HG02610 (cell line): ENCODE results near the gene DOK3.
A peak's percentile ranks its signal among the peaks of the same experiment; 100 is the strongest.
"Not testable (repeated sequence)": the region's sequence is repeated elsewhere in the genome, so short reads cannot be mapped to it uniquely, and the experiment has no call there.

Experiments used
- ATAC-seq: cut with Tn5 transposase; IDR thresholded peaks from one replicate; pipeline ENCODE4 v1.9.1; 2021; ENCODE audit warnings: mild to moderate bottlenecking, moderate library complexity; ENCODE audit not compliant: unreplicated experiment

Gene DOK3

GRCh38 chr5:177498013-177498787 lies 11.4 kb downstream of the DOK3 start:
- ATAC-seq, result no peak

GRCh38 chr5:177497292-177498012 lies 12.2 kb downstream of the DOK3 start, which contains the start of gene PDLIM7:
Gene PDLIM7 (minus strand): TSS chr5:177497604. CDS start chr5:177496512, 1,092 bp downstream.
- peak; percentile 74 for ATAC-seq

- ATAC-seq, result no peak
Measured at GRCh38 chr5:177496727-177497291, 12.8 kb downstream of the DOK3 start.

DNA sequence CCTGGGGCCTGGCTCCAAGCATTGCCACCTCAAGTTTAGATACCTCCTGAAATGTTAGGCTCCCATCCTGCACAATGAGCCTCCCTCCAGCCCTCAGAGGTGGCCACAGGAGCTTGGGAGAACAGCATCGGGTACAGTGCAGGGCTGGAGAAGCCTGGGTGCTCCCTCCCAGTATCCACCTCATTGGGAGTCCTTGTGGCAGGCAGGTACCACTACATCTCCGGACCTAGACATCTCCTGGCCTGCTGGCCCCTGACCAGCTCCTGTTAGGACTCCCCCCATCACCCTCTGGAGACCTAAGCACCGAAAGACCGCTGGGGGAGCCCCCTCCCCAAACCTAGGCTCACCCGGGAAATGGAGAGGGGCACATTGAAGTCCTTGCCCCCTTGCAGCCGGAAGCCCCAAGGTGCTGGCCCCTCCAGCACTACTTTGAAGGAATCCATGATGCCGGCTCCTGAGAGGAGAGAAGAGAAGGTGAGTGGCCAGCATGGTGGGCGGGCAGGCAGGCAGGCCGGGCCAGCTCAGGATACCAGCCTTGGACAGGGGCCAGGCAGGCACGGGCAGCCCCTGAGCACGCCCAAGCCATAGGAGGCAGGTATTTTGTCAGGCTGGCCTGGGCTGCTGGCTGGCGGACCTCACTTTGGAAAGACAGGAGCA lies 13.4 kb downstream of the DOK3 start:
- no peak for ATAC-seq

- no peak for ATAC-seq
Measured at GRCh38 chr5:177495243-177496060, 14.2 kb downstream of the DOK3 start.

- ATAC-seq, result no peak
Measured at GRCh38 chr5:177494346-177495195, 15.1 kb downstream of the DOK3 start.

DNA sequence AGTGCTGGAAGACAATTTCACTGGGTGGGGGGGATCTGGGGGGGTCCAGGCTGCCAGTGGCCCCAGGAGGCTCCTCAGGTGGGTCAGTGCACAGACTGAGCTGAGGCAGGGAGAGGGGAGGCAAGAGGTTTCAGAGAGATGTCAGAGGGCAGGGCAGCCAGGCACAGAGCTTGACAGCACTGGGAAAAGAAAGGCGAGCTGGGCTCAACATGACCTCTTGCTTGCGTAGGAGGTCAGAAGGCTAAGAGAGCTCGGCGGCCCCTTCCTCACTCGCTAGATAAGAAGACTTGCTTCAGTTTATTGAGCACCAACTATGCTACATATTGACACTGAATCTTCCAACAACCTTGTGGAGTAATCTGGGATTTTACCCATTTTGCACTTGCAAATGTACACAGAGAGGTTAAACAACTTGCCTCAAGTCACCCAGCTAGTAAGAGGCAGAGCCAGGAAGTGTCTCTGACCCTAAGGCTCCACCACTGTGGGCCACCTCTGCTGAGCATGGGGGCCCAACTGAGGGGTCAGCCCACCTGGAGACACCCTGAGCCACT lies 15.8 kb downstream of the DOK3 start:
- ATAC-seq, result no peak

DNA sequence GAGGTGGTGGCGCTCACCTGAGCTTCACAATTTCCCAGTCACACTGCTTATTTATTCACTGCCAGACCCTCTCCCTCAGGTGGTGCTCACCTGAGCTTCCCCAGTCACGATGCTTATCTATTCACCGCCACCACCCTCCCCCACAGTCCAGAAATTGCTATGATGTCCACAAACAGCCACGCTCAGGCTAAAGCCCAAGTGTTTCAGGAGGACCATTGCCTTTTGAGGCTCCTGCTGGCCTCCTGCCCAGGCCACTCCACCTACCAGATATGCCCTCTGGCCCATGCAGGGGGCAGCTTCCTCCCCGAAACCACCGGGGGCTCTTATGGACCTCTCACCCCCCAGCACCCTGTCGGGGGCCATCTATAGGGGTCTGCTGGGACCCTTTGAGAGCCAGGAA lies 16.8 kb downstream of the DOK3 start:
- no peak for ATAC-seq

GRCh38 chr5:177491983-177492746 lies 17.5 kb downstream of the DOK3 start:
- ATAC-seq, result no peak

DNA sequence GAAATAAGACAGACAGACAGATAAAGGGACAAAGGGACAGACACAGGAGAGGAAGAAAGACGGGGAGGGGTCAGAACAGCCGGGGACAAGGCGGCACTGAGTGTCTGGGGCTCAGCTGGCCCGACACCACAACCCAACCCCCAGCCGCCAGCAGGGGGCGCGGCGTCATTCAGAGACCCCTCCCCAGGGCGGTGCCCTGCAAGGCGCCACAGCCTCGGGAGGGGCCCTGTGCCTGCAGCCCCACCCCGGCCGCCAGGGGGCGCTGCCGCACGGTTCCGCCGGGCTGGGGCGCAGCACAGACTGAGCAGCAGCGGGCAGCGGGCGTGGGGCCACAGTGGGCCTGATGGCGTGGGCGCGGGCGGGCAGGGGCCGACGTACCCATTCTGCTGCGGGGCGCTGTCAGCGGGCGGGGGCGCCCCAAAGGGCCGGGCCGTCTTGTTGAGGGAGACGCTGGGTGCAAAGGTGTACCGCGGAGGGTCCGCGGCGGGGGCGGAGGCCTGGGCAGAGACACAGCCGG lies 18.1 kb downstream of the DOK3 start:
- no peak for ATAC-seq

- ATAC-seq, result no peak
Measured at GRCh38 chr5:177490992-177491391, 18.6 kb downstream of the DOK3 start.

DNA sequence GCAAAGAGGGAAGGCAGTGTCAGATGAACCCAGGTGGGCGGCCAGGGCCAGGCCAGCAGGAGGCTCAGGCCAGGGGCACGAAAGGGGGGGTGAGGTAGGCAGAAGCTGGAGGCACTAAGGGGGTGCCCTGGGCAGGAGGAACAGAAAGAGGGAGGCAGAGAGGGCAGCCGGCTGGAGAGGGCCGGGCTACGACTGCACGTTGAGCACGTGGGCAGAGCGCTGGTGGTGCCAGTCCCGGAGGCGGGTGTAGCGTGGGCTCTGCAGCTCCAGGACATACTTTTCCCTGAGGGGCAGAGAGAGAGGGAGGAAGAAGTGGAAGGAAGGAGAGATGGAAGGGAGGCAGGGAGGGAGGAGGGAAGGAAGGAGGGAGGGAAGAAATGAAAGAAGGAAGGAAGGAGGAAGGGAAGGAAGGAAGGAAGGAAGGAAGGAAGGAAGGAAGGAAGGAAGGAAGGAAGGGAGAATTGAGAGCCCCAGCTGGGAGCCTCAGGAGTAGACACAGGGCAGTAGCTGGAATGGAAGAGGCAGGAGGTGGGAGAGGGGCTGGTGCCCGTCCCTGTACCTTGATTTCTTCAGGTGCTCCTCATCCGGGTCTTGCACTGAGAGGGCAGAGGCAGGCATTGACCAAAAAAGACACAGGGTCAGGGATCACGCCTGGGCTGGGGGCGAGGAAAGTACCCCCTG lies 19.2 kb downstream of the DOK3 start:
- ATAC-seq, result no peak

DNA sequence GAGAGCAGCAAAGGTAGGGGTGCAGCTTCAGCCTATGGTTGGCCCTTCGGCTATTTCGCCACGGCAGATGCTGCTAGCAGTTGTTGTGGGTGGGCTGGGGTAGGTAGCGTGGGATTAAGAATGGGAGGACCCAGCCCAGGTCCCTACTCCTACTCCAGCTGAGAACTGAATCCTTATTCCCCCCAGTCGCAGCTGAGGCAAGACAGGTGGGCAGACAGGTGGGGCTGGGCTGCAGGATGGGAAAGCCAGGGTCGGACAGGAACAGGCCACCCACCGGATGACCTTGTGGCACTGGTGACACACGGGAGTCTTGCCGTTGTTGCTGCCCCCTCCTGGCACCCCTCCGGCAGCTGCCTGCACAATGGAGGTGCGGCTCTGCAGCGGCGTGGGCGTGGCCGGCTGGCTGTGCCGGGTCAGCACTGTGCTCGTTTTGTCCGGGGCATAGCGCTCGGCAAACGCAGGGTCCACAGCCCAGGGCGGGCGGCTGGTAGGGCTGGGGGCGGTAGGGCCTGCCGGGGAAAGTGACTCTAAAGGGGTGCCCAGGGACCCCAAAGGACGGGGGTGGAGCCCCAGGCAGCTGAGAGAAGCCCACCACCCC lies 20.4 kb downstream of the DOK3 start:
- ATAC-seq, result no peak

GRCh38 chr5:177487975-177488374 lies 21.7 kb downstream of the DOK3 start:
- no peak for ATAC-seq

DNA sequence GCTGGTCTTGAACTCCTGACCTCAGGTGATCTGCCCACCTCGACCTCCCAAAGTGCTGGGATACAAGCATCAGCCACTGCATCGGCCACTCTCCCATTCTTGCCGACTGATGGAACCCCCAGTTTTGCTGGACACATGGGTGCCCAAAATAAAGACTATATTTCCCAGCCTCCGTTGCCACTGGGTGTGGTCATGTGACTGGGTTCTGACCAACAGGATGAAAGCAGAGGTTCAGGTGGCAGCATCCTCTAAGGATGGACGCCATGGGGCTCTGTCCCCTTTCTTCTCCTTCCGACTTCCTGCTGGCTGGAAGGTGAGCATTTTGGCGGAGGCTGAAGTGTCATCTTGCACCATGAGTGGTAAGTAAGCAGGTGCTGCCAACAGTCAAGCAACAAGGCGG lies 22.5 kb downstream of the DOK3 start:
- no peak for ATAC-seq

DNA sequence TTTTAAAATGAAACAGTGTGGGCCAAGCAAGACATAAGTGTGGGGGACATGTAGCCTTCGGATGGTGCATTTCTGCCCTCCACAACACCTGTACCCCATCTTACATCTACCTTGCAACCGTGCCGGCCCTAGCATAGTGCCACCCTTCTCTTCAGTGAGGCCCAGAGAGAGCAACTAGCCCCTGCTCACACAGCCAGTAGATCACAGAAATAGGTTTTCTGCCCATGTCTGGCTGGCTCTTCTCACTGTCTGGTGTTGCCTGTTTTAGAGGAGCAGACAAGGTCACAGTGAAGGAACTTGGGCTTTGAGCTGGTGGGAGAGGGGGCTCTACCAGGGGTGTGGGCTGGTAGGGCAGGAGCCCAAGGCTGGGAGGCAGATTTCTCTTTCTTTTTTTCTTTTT lies 23.4 kb downstream of the DOK3 start:
- no peak for ATAC-seq

GRCh38 chr5:177485753-177486152 lies 23.9 kb downstream of the DOK3 start:
- not testable (repeated sequence) for ATAC-seq
